Neural cell (in vitro differentiated cells): ENCODE measurements around the gene ABCB6. TPM values are rescaled to one million over a fixed set of nuclear protein-coding genes. Genes with fewer than 3 reads are reported as not detected.
A peak's percentile ranks its signal among the peaks of the same experiment; 100 is the strongest.

Experiments used
- H2AFZ ChIP-seq: fragments of 200-600, 300-800 bp; sonication (generic), shearing (Covaris generic); 2 replicates; pipeline ENCODE4 v1.6.0; 2014; ENCODE audit warnings: low read depth, mild to moderate bottlenecking, antibody characterized with exemption, low read length, moderate library complexity
- H3F3A ChIP-seq: fragments of 200-600 bp; shearing (Covaris generic); 2 replicates; pipeline ENCODE4 v1.6.1; 2016; ENCODE audit warnings: mild to moderate bottlenecking, moderate library complexity, mixed read lengths, antibody characterized with exemption, low read length; ENCODE audit not compliant: insufficient read depth, poor library complexity, severe bottlenecking
- H3K27ac ChIP-seq: fragments of 200-600, 300-800 bp; sonication (generic), shearing (Covaris generic); 2 replicates; pipeline ENCODE4 v1.5.1; 2014; ENCODE audit warnings: mild to moderate bottlenecking, low read length, moderate library complexity
- H3K27me3 ChIP-seq: fragments of 300-800, 200-600 bp; sonication (generic), shearing (Covaris generic); 2 replicates; pipeline ENCODE4 v1.6.0; 2014; ENCODE audit warnings: mild to moderate bottlenecking, low read depth, low read length, moderate library complexity; ENCODE audit not compliant: insufficient read depth
- H3K36me3 ChIP-seq: fragments of 300-800, 200-600 bp; sonication (generic), shearing (Covaris generic); 2 replicates; pipeline ENCODE4 v1.5.1; 2014; ENCODE audit warnings: mild to moderate bottlenecking, antibody characterized with exemption, low read length, moderate library complexity; ENCODE audit not compliant: insufficient read depth
- H3K4me2 ChIP-seq: fragments of 300-800, 200-600 bp; sonication (generic), shearing (Covaris generic); 2 replicates; pipeline ENCODE4 v1.6.0; 2014; ENCODE audit warnings: mild to moderate bottlenecking, low read length
- H3K4me3 ChIP-seq: fragments of 300-800, 200-600 bp; sonication (generic), shearing (Covaris generic); 2 replicates; pipeline ENCODE4 v1.5.1; 2014; ENCODE audit warnings: mild to moderate bottlenecking, low read length, moderate library complexity
- H3K79me2 ChIP-seq: fragments of 200-600 bp; shearing (Covaris generic); replicated peaks from 2 replicates; pipeline ENCODE4 v1.6.0; 2014; ENCODE audit warnings: mild to moderate bottlenecking, low read length, moderate library complexity; ENCODE audit not compliant: insufficient read depth
- H3K9ac ChIP-seq: fragments of 300-800, 200-600 bp; sonication (generic), shearing (Covaris generic); 2 replicates; pipeline ENCODE4 v1.6.1; 2016; ENCODE audit warnings: mild to moderate bottlenecking, low read length, mixed read lengths
- H3K9me2 ChIP-seq: fragments of 200-600 bp; shearing (Covaris generic); 2 replicates; pipeline ENCODE4 v1.6.1; 2016; ENCODE audit warnings: mild to moderate bottlenecking, low read length, mixed read lengths; ENCODE audit not compliant: insufficient read depth
- H3K9me3 ChIP-seq: fragments of 200-600, 300-800 bp; sonication (generic), shearing (Covaris generic); 2 replicates; pipeline ENCODE4 v1.6.1; 2016; ENCODE audit warnings: mild to moderate bottlenecking, mixed run types, low read length, moderate library complexity, mixed read lengths
- H4K20me1 ChIP-seq: fragments of 200-600 bp; shearing (Covaris generic); 2 replicates; pipeline ENCODE4 v1.6.1; 2016; ENCODE audit warnings: mild to moderate bottlenecking, mixed run types; ENCODE audit not compliant: insufficient read depth
- EP300 ChIP-seq: fragments of 450-650 bp; conservative IDR thresholded peaks from 2 replicates; pipeline ENCODE4 v1.6.1; 2014; ENCODE audit warnings: antibody characterized with exemption, mild to moderate bottlenecking, moderate library complexity; ENCODE audit not compliant: poor library complexity, severe bottlenecking
- EZH2 ChIP-seq: fragments of 200-600, 300-800 bp; shearing (Covaris generic), sonication (generic); IDR thresholded peaks from 2 replicates; pipeline ENCODE4 v1.6.1; 2014; ENCODE audit warnings: antibody characterized with exemption, low read length, borderline replicate concordance, mild to moderate bottlenecking; ENCODE audit not compliant: insufficient read depth, poor library complexity, severe bottlenecking
- MXI1 ChIP-seq: fragments of 450-650 bp; conservative IDR thresholded peaks from 2 replicates; pipeline ENCODE4 v1.6.1; 2014; ENCODE audit warnings: antibody characterized with exemption, mild to moderate bottlenecking; ENCODE audit not compliant: poor library complexity, severe bottlenecking
- POLR2AphosphoS5 ChIP-seq: IDR thresholded peaks from 2 replicates; pipeline ENCODE4 v1.6.1; 2012
- RAD21 ChIP-seq: fragments of 450-650 bp; conservative IDR thresholded peaks from 2 replicates; pipeline ENCODE4 v1.6.1; 2014; ENCODE audit warnings: antibody characterized with exemption, mild to moderate bottlenecking, moderate library complexity
- SMC3 ChIP-seq: fragments of 450-650 bp; conservative IDR thresholded peaks from 2 replicates; pipeline ENCODE4 v1.6.1; 2014; ENCODE audit warnings: antibody characterized with exemption, mild to moderate bottlenecking, moderate library complexity; ENCODE audit not compliant: poor library complexity
- TAF1 ChIP-seq: IDR thresholded peaks from 2 replicates; pipeline ENCODE4 v1.6.1; 2012; ENCODE audit warnings: low read depth
- polyA plus RNA-seq: library from polyadenylated mRNA; depleted of rRNA; stranded (reverse); fragments of >200 nt; gene quantifications from 2 replicates; pipeline ENCODE4 v1.2.3, GENCODE V29; 2014
- TF ChIP-seq, protein P1 (sequence below): IDR thresholded peaks from 2 replicates; pipeline ENCODE4 v1.6.1; 2012; ENCODE audit warnings: borderline replicate concordance
- TF ChIP-seq, protein P2 (sequence below): fragments of 450-650 bp; IDR thresholded peaks from 2 replicates; pipeline ENCODE4 v1.5.1; 2014; ENCODE audit warnings: antibody characterized with exemption, mild to moderate bottlenecking, moderate library complexity; ENCODE audit not compliant: poor library complexity, severe bottlenecking

ABCB6 gene
- polyA plus RNA-seq, 1 donor from 2014 or later = 28.1 TPM

DNA sequence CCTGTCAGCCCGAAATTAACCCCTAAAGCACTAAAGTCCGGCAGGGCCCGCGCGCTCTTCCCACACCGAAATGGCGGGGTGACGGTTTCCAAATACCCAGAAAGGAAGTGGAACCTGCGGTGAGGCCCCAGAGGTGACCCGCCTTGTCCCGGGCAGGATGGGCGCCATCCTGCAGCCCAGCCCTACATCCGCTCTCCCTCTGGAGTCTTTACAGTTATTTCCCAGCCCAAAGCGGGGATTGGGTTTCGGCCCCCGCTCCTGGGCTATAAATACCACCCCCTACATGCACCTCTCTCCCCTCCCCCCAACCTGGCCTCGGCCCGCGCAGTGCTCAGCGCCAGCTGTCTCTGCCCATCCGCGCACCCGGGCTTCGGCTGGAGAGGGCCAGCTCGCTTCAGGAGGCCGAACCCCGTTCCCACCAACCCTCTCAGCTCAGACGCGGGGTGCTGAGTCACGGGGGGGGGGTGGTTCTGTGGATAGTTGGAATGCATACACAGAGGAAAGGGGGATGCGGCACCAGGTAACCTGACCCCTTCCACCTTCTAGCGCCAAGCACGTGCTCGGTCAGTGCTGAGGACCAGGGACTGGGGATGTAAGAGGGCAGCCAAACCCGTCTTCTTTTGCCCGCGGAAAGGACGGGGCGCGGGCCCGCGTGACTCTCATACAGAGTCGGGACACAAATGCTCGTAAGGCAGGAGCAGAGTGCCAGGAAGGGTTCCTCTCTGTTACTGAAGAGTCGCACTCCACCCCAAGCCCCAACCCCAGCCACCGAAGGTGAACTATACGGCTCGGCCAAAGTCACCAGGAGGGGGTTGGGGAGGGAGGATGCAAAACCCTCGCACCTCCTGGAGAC, 34.4 kb upstream of the ABCB6 start, which contains the start of gene TUBA4B:
Gene TUBA4B (plus strand): TSS at position 344 of the 853 bp plus-strand sequence. CDS start 165 bp downstream, at position 509.
- Histone ChIP-seq H4K20me1 (no peaks in the 10 kb centered on the region), H3K36me3 (no peaks in the 10 kb centered on the region), H3K27ac (no peak within 1 kb of the TSS), H3K4me3 (peak within 1 kb of the TSS; percentile 80), H2AFZ (peak within 1 kb of the TSS; percentile 14), H3K27me3 (peaks cover 61% of the 10 kb centered on the region), H3K79me2 (no peaks in the 10 kb centered on the region), H3K9me3 (no peaks in the 10 kb centered on the region), H3K4me2 (peak within 1 kb of the TSS; percentile 76), H3K9ac (peak within 1 kb of the TSS; percentile 49), H3F3A (no peaks in the 10 kb centered on the region), H3K9me2 (no peaks in the 10 kb centered on the region)
- TF ChIP-seq, protein P1, sequence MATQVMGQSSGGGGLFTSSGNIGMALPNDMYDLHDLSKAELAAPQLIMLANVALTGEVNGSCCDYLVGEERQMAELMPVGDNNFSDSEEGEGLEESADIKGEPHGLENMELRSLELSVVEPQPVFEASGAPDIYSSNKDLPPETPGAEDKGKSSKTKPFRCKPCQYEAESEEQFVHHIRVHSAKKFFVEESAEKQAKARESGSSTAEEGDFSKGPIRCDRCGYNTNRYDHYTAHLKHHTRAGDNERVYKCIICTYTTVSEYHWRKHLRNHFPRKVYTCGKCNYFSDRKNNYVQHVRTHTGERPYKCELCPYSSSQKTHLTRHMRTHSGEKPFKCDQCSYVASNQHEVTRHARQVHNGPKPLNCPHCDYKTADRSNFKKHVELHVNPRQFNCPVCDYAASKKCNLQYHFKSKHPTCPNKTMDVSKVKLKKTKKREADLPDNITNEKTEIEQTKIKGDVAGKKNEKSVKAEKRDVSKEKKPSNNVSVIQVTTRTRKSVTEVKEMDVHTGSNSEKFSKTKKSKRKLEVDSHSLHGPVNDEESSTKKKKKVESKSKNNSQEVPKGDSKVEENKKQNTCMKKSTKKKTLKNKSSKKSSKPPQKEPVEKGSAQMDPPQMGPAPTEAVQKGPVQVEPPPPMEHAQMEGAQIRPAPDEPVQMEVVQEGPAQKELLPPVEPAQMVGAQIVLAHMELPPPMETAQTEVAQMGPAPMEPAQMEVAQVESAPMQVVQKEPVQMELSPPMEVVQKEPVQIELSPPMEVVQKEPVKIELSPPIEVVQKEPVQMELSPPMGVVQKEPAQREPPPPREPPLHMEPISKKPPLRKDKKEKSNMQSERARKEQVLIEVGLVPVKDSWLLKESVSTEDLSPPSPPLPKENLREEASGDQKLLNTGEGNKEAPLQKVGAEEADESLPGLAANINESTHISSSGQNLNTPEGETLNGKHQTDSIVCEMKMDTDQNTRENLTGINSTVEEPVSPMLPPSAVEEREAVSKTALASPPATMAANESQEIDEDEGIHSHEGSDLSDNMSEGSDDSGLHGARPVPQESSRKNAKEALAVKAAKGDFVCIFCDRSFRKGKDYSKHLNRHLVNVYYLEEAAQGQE = no peak
- peak; percentile 33 for TF ChIP-seq EZH2

DNA sequence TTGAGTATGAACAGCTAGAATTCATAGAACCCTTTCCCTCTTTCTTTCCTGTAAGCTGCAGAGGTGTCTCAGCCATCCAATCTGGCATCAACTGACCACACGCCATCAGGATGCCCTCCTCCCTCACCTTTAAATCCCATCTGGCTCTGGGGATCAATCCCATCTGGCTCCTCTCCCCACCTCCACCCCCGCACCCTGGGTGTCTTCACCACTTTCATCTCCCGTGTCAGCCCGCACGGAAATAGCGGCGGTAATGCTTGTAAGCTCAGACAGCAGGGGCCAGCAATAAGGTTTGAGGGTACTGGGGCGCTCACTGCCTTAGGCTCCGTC, 33.8 kb upstream of the ABCB6 start:
- TF ChIP-seq EP300 (no peak), SMC3 (no peak), MXI1 (no peak), EZH2 (no peak), POLR2AphosphoS5 (no peak), TAF1 (no peak), RAD21 (no peak)
- TF ChIP-seq, protein P1 = no peak
- TF ChIP-seq, protein P2, sequence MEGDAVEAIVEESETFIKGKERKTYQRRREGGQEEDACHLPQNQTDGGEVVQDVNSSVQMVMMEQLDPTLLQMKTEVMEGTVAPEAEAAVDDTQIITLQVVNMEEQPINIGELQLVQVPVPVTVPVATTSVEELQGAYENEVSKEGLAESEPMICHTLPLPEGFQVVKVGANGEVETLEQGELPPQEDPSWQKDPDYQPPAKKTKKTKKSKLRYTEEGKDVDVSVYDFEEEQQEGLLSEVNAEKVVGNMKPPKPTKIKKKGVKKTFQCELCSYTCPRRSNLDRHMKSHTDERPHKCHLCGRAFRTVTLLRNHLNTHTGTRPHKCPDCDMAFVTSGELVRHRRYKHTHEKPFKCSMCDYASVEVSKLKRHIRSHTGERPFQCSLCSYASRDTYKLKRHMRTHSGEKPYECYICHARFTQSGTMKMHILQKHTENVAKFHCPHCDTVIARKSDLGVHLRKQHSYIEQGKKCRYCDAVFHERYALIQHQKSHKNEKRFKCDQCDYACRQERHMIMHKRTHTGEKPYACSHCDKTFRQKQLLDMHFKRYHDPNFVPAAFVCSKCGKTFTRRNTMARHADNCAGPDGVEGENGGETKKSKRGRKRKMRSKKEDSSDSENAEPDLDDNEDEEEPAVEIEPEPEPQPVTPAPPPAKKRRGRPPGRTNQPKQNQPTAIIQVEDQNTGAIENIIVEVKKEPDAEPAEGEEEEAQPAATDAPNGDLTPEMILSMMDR = no peak
- H3K27me3 ChIP-seq = peaks cover 59% of the 10 kb centered on the region
- H3K79me2 ChIP-seq = no peaks in the 10 kb centered on the region
- no peak overlapping the region for H3K4me2 ChIP-seq
- no peaks in the 10 kb centered on the region for H3K9me2 ChIP-seq
- no peak overlapping the region for H3K9ac ChIP-seq
- no peaks in the 10 kb centered on the region for H3F3A ChIP-seq
- H2AFZ ChIP-seq = no peak overlapping the region
- peak overlapping the region; percentile 80 for H3K4me3 ChIP-seq
- H3K9me3 ChIP-seq = no peaks in the 10 kb centered on the region
- H3K36me3 ChIP-seq = peaks cover 6% of the 10 kb centered on the region
- no peaks in the 10 kb centered on the region for H4K20me1 ChIP-seq
- no peak overlapping the region for H3K27ac ChIP-seq
